IMR-90 (cell line): ENCODE results near the gene TSPAN31. TPM values are rescaled to one million over a fixed set of nuclear protein-coding genes. Genes with fewer than 3 reads are reported as not detected.

Experiments
- ATAC-seq: fragments of 200-7000 bp; cut with Tn5 transposase; 2 replicates; pipeline ENCODE4 v1.9.1; 2020; ENCODE audit warnings: low read depth, mild to moderate bottlenecking, moderate library complexity
- BruUV-seq: library from RNA; stranded (reverse); fragments of 400-500 nt; replicated peaks from 2 replicates; lab custom pipeline; 2021; lab: Mats Ljungman, UMichigan
- CTCF ChIA-PET: fragments of 300-600 bp; formaldehyde crosslinking; extraction: SDS; loops from one replicate; lab custom pipeline; 2021; ENCODE audit warnings: antibody characterized with exemption; lab: Yijun Ruan, JAX
- POLR2A ChIA-PET: fragments of 300-600 bp; sonication (Branson Sonifier 250); formaldehyde crosslinking; loops from one replicate; lab custom pipeline; 2022; ENCODE audit warnings: antibody characterized with exemption; ENCODE audit not compliant: unreplicated experiment; lab: Charles Lee
- DNase-seq: peaks from one replicate; pipeline ENCODE4 v3.0.0; 2013
- H2AFZ ChIP-seq: replicated peaks from 2 replicates; pipeline ENCODE3; 2013; ENCODE audit warnings: low read length, mild to moderate bottlenecking; ENCODE audit not compliant: poor library complexity
- H2AK5ac ChIP-seq: 2 replicates; pipeline ENCODE4 v1.6.1; 2013; ENCODE audit warnings: low read depth, low read length, inconsistent platforms
- H2AK9ac ChIP-seq: replicated peaks from 2 replicates; pipeline ENCODE3; 2013; ENCODE audit warnings: mild to moderate bottlenecking, low read depth, low read length, moderate library complexity; ENCODE audit not compliant: poor library complexity
- H2BK120ac ChIP-seq: 2 replicates; pipeline ENCODE4 v1.6.1; 2013; ENCODE audit warnings: low read depth, low read length, inconsistent platforms
- H2BK15ac ChIP-seq: 3 replicates; pipeline ENCODE4 v1.6.1; 2013; ENCODE audit warnings: low read depth, low read length, inconsistent platforms
- H2BK20ac ChIP-seq: 2 replicates; pipeline ENCODE4 v1.6.1; 2013; ENCODE audit warnings: low read depth, mild to moderate bottlenecking, inconsistent platforms, low read length, moderate library complexity
- H2BK5ac ChIP-seq: 2 replicates; pipeline ENCODE4 v1.6.1; 2013; ENCODE audit warnings: mild to moderate bottlenecking, low read depth, low read length, inconsistent platforms; ENCODE audit not compliant: poor library complexity, severe bottlenecking
- H3K14ac ChIP-seq: replicated peaks from 2 replicates; pipeline ENCODE4 v1.6.1; 2013; ENCODE audit warnings: low read depth, low read length, inconsistent platforms
- H3K18ac ChIP-seq: 2 replicates; pipeline ENCODE4 v1.6.1; 2013; ENCODE audit warnings: low read depth, low read length, control low read depth
- H3K23ac ChIP-seq: 2 replicates; pipeline ENCODE4 v1.6.1; 2013; ENCODE audit warnings: low read depth, low read length, inconsistent platforms
- H3K27ac ChIP-seq: 2 replicates; pipeline ENCODE4 v1.5.1; 2013; ENCODE audit warnings: mild to moderate bottlenecking, control low read depth, low read length; ENCODE audit not compliant: insufficient read depth
- H3K27me3 ChIP-seq: 2 replicates; pipeline ENCODE4 v1.6.1; 2013; ENCODE audit warnings: low read length; ENCODE audit not compliant: control insufficient read depth, insufficient read depth
- H3K36me3 ChIP-seq: 2 replicates; pipeline ENCODE4 v1.6.1; 2013; ENCODE audit warnings: low read length, mixed read lengths; ENCODE audit not compliant: control insufficient read depth, insufficient read depth
- H3K4ac ChIP-seq: 2 replicates; pipeline ENCODE4 v1.6.1; 2013; ENCODE audit warnings: low read depth, low read length, inconsistent platforms
- H3K4me1 ChIP-seq: 2 replicates; pipeline ENCODE4 v1.6.1; 2013; ENCODE audit warnings: low read length, mixed read lengths; ENCODE audit not compliant: control insufficient read depth, insufficient read depth
- H3K4me2 ChIP-seq: 2 replicates; pipeline ENCODE4 v1.6.1; 2013; ENCODE audit warnings: low read depth, mild to moderate bottlenecking, control low read depth, low read length, moderate library complexity
- H3K4me3 ChIP-seq: 2 replicates; pipeline ENCODE4 v1.5.1; 2013; ENCODE audit warnings: low read depth, mild to moderate bottlenecking, control low read depth, low read length, moderate library complexity; ENCODE audit not compliant: insufficient read depth
- H3K56ac ChIP-seq: 2 replicates; pipeline ENCODE4 v1.6.1; 2013; ENCODE audit warnings: low read length, inconsistent platforms; ENCODE audit not compliant: insufficient read depth; ENCODE audit errors: extremely low read depth
- H3K79me1 ChIP-seq, 2 experiments: 2 replicates each; pipeline ENCODE4 v1.6.1; 2013; ENCODE audit warnings: low read length in 2 of 2, inconsistent platforms in 1 of 2, low read depth in 1 of 2
- H3K9ac ChIP-seq: 2 replicates; pipeline ENCODE4 v1.6.1; 2013; ENCODE audit warnings: low read depth, low read length, control low read depth
- H3K9me1 ChIP-seq: 2 replicates; pipeline ENCODE4 v1.6.1; 2013; ENCODE audit warnings: low read length, inconsistent platforms; ENCODE audit not compliant: insufficient read depth
- H3K9me3 ChIP-seq: 2 replicates; pipeline ENCODE4 v1.6.1; 2013; ENCODE audit warnings: low read length; ENCODE audit not compliant: control insufficient read depth, insufficient read depth
- H4K20me1 ChIP-seq: 2 replicates; pipeline ENCODE4 v1.6.1; 2013; ENCODE audit warnings: low read length, inconsistent platforms; ENCODE audit not compliant: insufficient read depth
- H4K5ac ChIP-seq: 2 replicates; pipeline ENCODE4 v1.6.1; 2013; ENCODE audit warnings: mild to moderate bottlenecking, low read depth, low read length, control low read depth
- H4K8ac ChIP-seq, 2 experiments: 2 replicates each; pipeline ENCODE4 v1.6.1; 2013; ENCODE audit warnings: low read depth in 2 of 2, low read length in 2 of 2, control low read depth in 1 of 2, inconsistent platforms in 1 of 2
- H4K91ac ChIP-seq: 2 replicates; pipeline ENCODE4 v1.6.1; 2013; ENCODE audit warnings: low read depth, low read length, inconsistent platforms; ENCODE audit not compliant: insufficient read depth
- BHLHE40 ChIP-seq: fragments of 150-350 bp; IDR thresholded peaks from 2 replicates; pipeline ENCODE4 v1.6.1; 2016; ENCODE audit warnings: mild to moderate bottlenecking, low read depth, low read length
- CEBPB ChIP-seq: IDR thresholded peaks from 2 replicates; pipeline ENCODE4 v1.6.1; 2012; ENCODE audit warnings: low read depth, low read length, improper control_type of control experiment
- CHD1 ChIP-seq: IDR thresholded peaks from 2 replicates; pipeline ENCODE4 v1.6.1; 2012; ENCODE audit warnings: low read depth, low read length, improper control_type of control experiment
- CTCF ChIP-seq: conservative IDR thresholded peaks from 2 replicates; pipeline ENCODE4 v1.5.1; 2012; ENCODE audit warnings: mild to moderate bottlenecking, low read depth, low read length, improper control_type of control experiment
- ELK1 ChIP-seq: fragments of 150-350 bp; IDR thresholded peaks from 2 replicates; pipeline ENCODE4 v1.6.1; 2016; ENCODE audit warnings: low read depth, mild to moderate bottlenecking, low read length, moderate library complexity, borderline replicate concordance
- FOS ChIP-seq: fragments of 150-350 bp; IDR thresholded peaks from 2 replicates; pipeline ENCODE4 v1.6.1; 2016; ENCODE audit warnings: low read depth, low read length
- MAFK ChIP-seq: IDR thresholded peaks from 2 replicates; pipeline ENCODE4 v1.6.1; 2012; ENCODE audit warnings: low read depth, low read length, improper control_type of control experiment
- MAZ ChIP-seq: IDR thresholded peaks from 2 replicates; pipeline ENCODE4 v1.6.1; 2012; ENCODE audit warnings: low read depth, mild to moderate bottlenecking, low read length, improper control_type of control experiment, moderate library complexity, borderline replicate concordance
- MXI1 ChIP-seq: IDR thresholded peaks from 2 replicates; pipeline ENCODE4 v1.6.1; 2012; ENCODE audit warnings: low read depth, mild to moderate bottlenecking, low read length, moderate library complexity, borderline replicate concordance
- NFE2L2 ChIP-seq: fragments of 150-350 bp; IDR thresholded peaks from 2 replicates; pipeline ENCODE4 v1.6.1; 2016; ENCODE audit warnings: low read depth, mild to moderate bottlenecking, low read length
- POLR2A ChIP-seq: IDR thresholded peaks from 2 replicates; pipeline ENCODE4 v1.6.1; 2012; ENCODE audit warnings: mild to moderate bottlenecking, low read depth, low read length
- RAD21 ChIP-seq: IDR thresholded peaks from 2 replicates; pipeline ENCODE4 v1.6.1; 2012; ENCODE audit warnings: low read length, improper control_type of control experiment
- RCOR1 ChIP-seq: IDR thresholded peaks from 2 replicates; pipeline ENCODE4 v1.6.1; 2012; ENCODE audit warnings: mild to moderate bottlenecking, low read length, improper control_type of control experiment; ENCODE audit not compliant: insufficient replicate concordance
- RFX5 ChIP-seq: IDR thresholded peaks from 2 replicates; pipeline ENCODE4 v1.8.0; 2012; ENCODE audit warnings: low read depth, mild to moderate bottlenecking, low read length, moderate library complexity
- SMC3 ChIP-seq: fragments of 150-350 bp; IDR thresholded peaks from 2 replicates; pipeline ENCODE4 v1.6.1; 2016; ENCODE audit warnings: low read depth, mild to moderate bottlenecking, antibody characterized with exemption, low read length, moderate library complexity
- USF2 ChIP-seq: fragments of 150-350 bp; IDR thresholded peaks from 2 replicates; pipeline ENCODE4 v1.6.1; 2017; ENCODE audit warnings: mild to moderate bottlenecking, antibody characterized with exemption, low read length, low read depth
- WGBS, 2 experiments: methylation state at CpG; one replicate each; pipeline versions ENCODE4 v1.1.5 to v1.1.7; 2013; ENCODE audit warnings: missing lambda C conversion rate in 2 of 2; ENCODE audit not compliant: insufficient read length in 1 of 2; ENCODE audit errors: extremely low coverage in 2 of 2; 5-methylcytosine and 5-hydroxymethylcytosine counted together
- dilution Hi-C: fragments of 300-500 bp; cut with HindIII; formaldehyde crosslinking; loops from one replicate; pipeline ENCODE4 v1.14.3; 2018; ENCODE audit warnings: low sequenced_read_pairs; ENCODE audit not compliant: unreplicated experiment
- in situ Hi-C: fragments of 300-500 bp; cut with MboI; formaldehyde crosslinking; loops from 3 replicates; pipeline ENCODE4 v1.14.3; 2019; ENCODE audit warnings: low sequenced_read_pairs, inconsistent platforms, mixed read lengths
- intact Hi-C: fragments of 100-400 bp; cut with micrococcal nuclease; formaldehyde crosslinking; loops from 2 replicates; pipeline ENCODE4 v1.10.0; 2022
- polyA plus RNA-seq, 3 experiments: library from polyadenylated mRNA; depleted of rRNA; stranded (reverse); fragments of >200 nt; gene quantifications; 2 replicates each; pipeline ENCODE4 v1.2.3, GENCODE V29; 2012; ENCODE audit warnings: low replicate concordance in 1 of 3
- total RNA-seq: library from RNA; depleted of rRNA; stranded (reverse); fragments of >200 nt; gene quantifications from 2 replicates; pipeline ENCODE4 v1.2.3, GENCODE V29; 2012

TSPAN31 gene
- total and polyA plus RNA-seq, 2 of the 4 experiments (the other 2 are of a cell fraction) = 12.3 to 71.2 TPM

GRCh38 chr12:57797933-57798332 is 53.1 kb downstream of the TSPAN31 start:
- Histone ChIP-seq H3K79me1 (peaks cover 21 to 23% of the 10 kb centered on the region in 2 experiments), H4K8ac (no peak overlapping the region), H2AK9ac (no peak overlapping the region), H3K4me3 (no peak overlapping the region), H3K4ac (no peak overlapping the region), H2BK15ac (no peak overlapping the region), H3K9me1 (no peaks in the 10 kb centered on the region), H4K5ac (no peak overlapping the region), H2BK20ac (no peak overlapping the region), H2AK5ac (no peak overlapping the region), H4K20me1 (peaks cover 3% of the 10 kb centered on the region; the same call in 1 of the 2 replicates), H4K91ac (no peak overlapping the region), H3K4me1 (peaks cover 2% of the 10 kb centered on the region; the same call in 1 of the 2 replicates), H3K9me3 (no peaks in the 10 kb centered on the region), H3K27me3 (no peaks in the 10 kb centered on the region), H3K14ac (no peak overlapping the region), H3K23ac (no peak overlapping the region), H3K27ac (no peak overlapping the region), H2BK120ac (no peak overlapping the region), H3K9ac (no peak overlapping the region), H2BK5ac (no peak overlapping the region), H3K4me2 (no peak overlapping the region), H3K18ac (no peak overlapping the region), H3K36me3 (peaks cover 44% of the 10 kb centered on the region), H2AFZ (no peak overlapping the region), H3K56ac (no peak overlapping the region)
- dilution Hi-C loops = no loop called here
- intact Hi-C loops = no loop called here
- WGBS, 2 experiments = no CpG with 5 or more reads among the region's 1 CpG
- TF ChIP-seq BHLHE40 (no peak), NFE2L2 (no peak), MXI1 (no peak), MAZ (no peak), CEBPB (no peak), RAD21 (no peak), CHD1 (no peak), USF2 (no peak), RCOR1 (no peak), RFX5 (no peak), POLR2A (no peak), MAFK (no peak), ELK1 (no peak), CTCF (no peak), FOS (no peak), SMC3 (no peak)
- DNase-seq = no peak
- POLR2A ChIA-PET = no interaction called here
- CTCF ChIA-PET = interaction anchor here (1.3 kb wide), 1 partner anchor 15 kb away, joined by 3 read pairs; no protein-coding TSS in a partner anchor
- no TSS peak for BruUV-seq
- no peak for ATAC-seq
- in situ Hi-C loops = no loop called here
